Upper lobe of right lung (tissue), 1 donor: Measurements from ENCODE around the gene MAFG. TPM values are rescaled to one million over a fixed set of nuclear protein-coding genes. Genes with fewer than 3 reads are reported as not detected.

Experiments
- ATAC-seq: fragments of 200-7000 bp; cut with Tn5 transposase; one replicate; pipeline ENCODE4 v1.9.1; 2020; ENCODE audit warnings: mild to moderate bottlenecking, moderate library complexity
- DNase-seq: peaks from one replicate; pipeline ENCODE4 v3.0.0-alpha.2; 2020
- H3K27ac ChIP-seq: fragments of 200-600 bp; one replicate; pipeline ENCODE4 v1.8.0; 2022
- H3K27me3 ChIP-seq: fragments of 200-600 bp; one replicate; pipeline ENCODE4 v1.8.0; 2022; ENCODE audit warnings: mild to moderate bottlenecking
- H3K36me3 ChIP-seq: fragments of 200-600 bp; one replicate; pipeline ENCODE4 v1.8.0; 2022
- H3K4me1 ChIP-seq: fragments of 200-600 bp; one replicate; pipeline ENCODE4 v1.8.0; 2022
- H3K4me3 ChIP-seq: fragments of 200-600 bp; one replicate; pipeline ENCODE4 v1.8.0; 2022; ENCODE audit warnings: mild to moderate bottlenecking
- H3K9me3 ChIP-seq: fragments of 200-600 bp; one replicate; pipeline ENCODE4 v1.8.0; 2022
- intact Hi-C: fragments of 100-400 bp; cut with DNase I; formaldehyde crosslinking; loops from one replicate; pipeline ENCODE4 v1.11.0; 2022
- total RNA-seq: library from RNA; stranded (reverse); fragmentation: NEBNext Ultra II Directional; extraction: Animal tissue kit (Norgen Biotek cat#: 25700); gene quantifications from one replicate; pipeline ENCODE4 v1.2.1, GENCODE V29; 2021
- TF ChIP-seq, protein P1 (sequence below): fragments of 200-600 bp; IDR thresholded peaks from one replicate; pipeline ENCODE4 v1.8.0; 2022; ENCODE audit warnings: antibody characterized with exemption
- donor health status: DM: no; HTN: yes; CAD: no; lungs with severe emphysema.

Gene MAFG
- total RNA-seq, 1 donor from 2014 or later, result 35.9 TPM

DNA sequence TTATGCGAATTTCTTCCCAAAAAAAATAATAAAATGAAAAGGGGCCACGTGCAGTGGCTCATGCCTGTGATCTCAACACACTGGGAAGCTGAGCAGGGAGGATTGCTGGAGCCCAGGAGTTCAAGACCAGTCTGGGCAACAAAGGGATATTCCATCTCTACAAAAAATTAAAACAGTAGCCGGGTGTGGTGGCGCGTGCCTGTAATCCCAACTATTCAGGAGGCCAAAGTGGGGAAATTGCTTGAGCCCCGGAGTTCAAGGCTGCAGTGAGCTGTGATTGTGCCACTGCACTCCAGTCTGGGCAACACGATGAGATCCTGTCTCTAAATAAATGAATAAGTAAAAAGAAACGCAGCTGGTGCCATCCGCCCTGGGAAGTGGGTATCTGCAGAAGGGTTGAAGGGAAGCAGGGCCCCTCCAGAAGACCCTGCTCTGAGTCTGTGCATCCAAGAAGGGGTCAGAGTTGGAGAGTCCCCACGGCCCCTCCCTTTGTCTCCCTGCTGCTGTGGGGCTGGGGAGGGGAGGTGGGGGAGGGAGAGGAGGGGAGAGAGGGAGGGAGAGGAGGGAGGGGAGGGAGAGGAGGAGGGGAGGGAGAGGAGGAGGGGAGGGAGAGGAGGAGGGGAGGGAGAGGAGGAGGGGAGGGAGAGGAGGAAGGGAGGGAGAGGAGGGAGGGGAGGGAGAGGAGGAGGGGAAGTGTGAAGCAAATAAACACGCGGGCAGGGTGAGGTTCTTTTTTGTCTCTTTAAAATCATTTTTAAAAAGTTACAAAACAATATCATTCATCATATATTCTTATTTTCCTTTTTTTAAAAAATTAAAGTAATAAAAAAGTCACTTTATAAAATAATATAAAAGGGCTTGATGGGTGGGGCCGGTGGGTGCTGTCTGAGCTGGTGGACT lies 24.5 kb upstream of the MAFG start:
- no peak overlapping the region for H3K4me3 ChIP-seq
- ATAC-seq (no peak), DNase-seq (no peak)
- no peaks in the 10 kb centered on the region for H3K4me1 ChIP-seq
- no peaks in the 10 kb centered on the region for H3K9me3 ChIP-seq
- H3K27ac ChIP-seq, result no peak overlapping the region
- no peaks in the 10 kb centered on the region for H3K27me3 ChIP-seq
- TF ChIP-seq, protein P1, sequence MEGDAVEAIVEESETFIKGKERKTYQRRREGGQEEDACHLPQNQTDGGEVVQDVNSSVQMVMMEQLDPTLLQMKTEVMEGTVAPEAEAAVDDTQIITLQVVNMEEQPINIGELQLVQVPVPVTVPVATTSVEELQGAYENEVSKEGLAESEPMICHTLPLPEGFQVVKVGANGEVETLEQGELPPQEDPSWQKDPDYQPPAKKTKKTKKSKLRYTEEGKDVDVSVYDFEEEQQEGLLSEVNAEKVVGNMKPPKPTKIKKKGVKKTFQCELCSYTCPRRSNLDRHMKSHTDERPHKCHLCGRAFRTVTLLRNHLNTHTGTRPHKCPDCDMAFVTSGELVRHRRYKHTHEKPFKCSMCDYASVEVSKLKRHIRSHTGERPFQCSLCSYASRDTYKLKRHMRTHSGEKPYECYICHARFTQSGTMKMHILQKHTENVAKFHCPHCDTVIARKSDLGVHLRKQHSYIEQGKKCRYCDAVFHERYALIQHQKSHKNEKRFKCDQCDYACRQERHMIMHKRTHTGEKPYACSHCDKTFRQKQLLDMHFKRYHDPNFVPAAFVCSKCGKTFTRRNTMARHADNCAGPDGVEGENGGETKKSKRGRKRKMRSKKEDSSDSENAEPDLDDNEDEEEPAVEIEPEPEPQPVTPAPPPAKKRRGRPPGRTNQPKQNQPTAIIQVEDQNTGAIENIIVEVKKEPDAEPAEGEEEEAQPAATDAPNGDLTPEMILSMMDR, result no peak
- intact Hi-C loops, result no loop called here
- H3K36me3 ChIP-seq, result no peaks in the 10 kb centered on the region

DNA sequence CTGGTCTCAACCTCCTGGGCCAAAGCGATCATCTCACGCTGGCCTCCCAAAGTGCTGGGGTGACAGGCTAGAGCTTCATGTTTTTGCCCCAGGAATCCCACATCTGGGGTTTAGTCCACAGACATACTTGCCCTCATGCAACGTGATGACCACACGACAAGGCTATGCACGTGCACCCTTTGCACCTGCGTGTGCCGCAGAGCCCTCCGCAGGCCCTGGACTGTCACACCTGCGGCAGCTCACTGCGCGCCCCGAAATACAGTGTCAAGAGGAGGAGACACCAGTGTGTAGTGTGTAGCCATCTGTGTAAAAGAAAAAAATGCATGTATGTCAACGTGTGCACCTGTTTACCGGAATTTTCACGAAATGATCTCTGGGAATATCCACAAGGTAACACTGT lies 23.0 kb upstream of the MAFG start:
- H3K27me3 ChIP-seq, result no peaks in the 10 kb centered on the region
- TF ChIP-seq, protein P1, result no peak
- H3K36me3 ChIP-seq, result no peaks in the 10 kb centered on the region
- ATAC-seq, result no peak
- no peaks in the 10 kb centered on the region for H3K9me3 ChIP-seq
- no peak overlapping the region for H3K4me3 ChIP-seq
- no peaks in the 10 kb centered on the region for H3K4me1 ChIP-seq
- no peak for DNase-seq
- intact Hi-C loops, result no loop called here
- H3K27ac ChIP-seq, result no peak overlapping the region

DNA sequence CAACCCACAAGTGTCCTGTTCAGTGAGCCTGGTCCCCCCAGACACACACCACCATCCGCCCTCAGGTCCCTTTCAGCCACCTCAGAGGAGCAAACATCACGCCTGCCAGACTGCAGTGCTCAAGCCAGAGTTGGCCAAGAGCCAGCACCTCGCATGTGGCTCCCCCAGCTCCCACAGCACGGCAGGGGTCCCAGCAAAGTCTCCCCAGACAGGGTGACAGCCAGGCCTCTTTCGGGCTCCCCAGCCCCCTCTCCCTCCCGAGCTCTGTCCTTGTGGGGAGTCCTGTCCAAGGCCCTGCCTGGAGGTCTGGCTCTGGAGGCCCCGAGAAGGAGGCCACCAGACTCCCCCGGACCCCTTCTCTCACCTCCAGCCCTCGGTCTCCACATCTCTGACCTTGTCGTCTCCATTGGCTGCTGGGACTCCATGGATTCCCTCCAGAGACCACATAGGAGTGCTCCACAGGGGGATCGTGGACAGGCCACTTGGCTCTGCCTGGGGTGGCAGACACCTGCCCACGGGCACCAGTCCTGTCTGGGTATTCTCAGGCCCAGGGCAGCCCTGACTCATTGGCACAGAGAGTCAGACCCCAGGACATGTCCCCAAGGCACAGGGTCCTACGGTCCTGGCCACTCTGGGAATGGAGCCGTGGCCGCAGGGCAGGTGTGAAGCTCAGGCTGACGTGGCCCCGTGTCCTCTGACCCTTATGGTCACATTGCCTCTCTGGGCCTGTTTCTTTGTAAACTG lies 21.3 kb upstream of the MAFG start:
- DNase-seq, result no peak
- H3K27ac ChIP-seq, result no peak overlapping the region
- no peaks in the 10 kb centered on the region for H3K4me1 ChIP-seq
- intact Hi-C loops, result no loop called here
- H3K36me3 ChIP-seq, result no peaks in the 10 kb centered on the region
- ATAC-seq, result peak; percentile 24
- TF ChIP-seq, protein P1, result no peak
- no peaks in the 10 kb centered on the region for H3K9me3 ChIP-seq
- H3K4me3 ChIP-seq, result no peak overlapping the region
- H3K27me3 ChIP-seq, result no peaks in the 10 kb centered on the region

DNA sequence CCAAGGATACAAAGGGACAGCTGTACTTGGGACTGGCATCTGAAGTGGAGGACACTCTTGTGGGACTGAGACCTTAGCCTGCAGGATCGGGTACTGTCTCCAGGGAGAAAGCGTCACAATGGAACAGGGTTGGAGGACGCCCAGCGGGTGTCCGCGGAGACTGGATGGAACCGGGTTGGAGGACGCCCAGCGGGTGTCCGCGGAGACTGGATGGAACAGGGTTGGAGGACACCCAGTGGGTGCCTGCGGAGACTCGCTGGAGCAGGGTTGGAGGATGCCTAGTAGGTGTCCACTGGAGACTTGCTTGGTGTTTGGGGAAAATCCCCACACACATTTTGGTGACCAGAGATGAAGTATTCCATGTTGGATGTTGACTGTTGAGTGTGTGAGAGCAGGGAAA lies 19.7 kb upstream of the MAFG start, which contains the start of gene MYADML2:
MYADML2 (minus strand) TSS at position 45 of the 400 bp plus-strand sequence. CDS start 5,492 bp downstream, outside the sequence.
- TF ChIP-seq, protein P1, result no peak
- H3K36me3 ChIP-seq, result no peaks in the 10 kb centered on the region
- no peak within 1 kb of the TSS for H3K27ac ChIP-seq
- ATAC-seq (no peak), DNase-seq (no peak)
- no peaks in the 10 kb centered on the region for H3K9me3 ChIP-seq
- H3K4me3 ChIP-seq, result no peak within 1 kb of the TSS
- no peaks in the 10 kb centered on the region for H3K4me1 ChIP-seq
- H3K27me3 ChIP-seq, result peaks cover 7% of the 10 kb centered on the region
- intact Hi-C loops, result no loop called here

DNA sequence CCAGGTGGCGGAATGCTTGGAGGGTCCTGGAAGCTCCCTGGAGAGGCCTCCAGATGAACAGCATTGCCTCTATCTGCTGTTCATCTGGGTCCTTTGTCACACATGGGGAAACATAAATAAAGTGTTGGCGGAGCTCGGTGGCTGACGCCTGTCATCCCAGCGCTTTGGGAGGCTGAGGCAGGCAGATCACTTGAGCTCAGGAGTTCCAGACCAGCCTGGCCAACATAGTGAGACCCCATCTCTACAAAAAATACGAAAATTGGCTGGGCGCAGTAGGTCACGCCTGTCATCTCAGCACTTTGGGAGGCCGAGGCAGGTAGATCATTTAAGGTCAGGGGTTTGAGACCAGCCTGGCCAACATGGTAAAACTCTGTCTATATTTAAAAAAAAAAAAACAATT lies 17.3 kb upstream of the MAFG start:
- intact Hi-C loops, result no loop called here
- TF ChIP-seq, protein P1, result no peak
- no peak for DNase-seq

More for the DNA sequence above, 17.3 kb upstream of the MAFG start:
- H3K36me3 ChIP-seq, result no peaks in the 10 kb centered on the region
- H3K27me3 ChIP-seq, result peaks cover 12% of the 10 kb centered on the region
- H3K4me1 ChIP-seq, result no peaks in the 10 kb centered on the region
- no peak overlapping the region for H3K27ac ChIP-seq
- no peak for ATAC-seq
- no peak overlapping the region for H3K4me3 ChIP-seq
- H3K9me3 ChIP-seq, result no peaks in the 10 kb centered on the region
